Measurements from ENCODE around the gene MAP2K6.

- TF ChIP-seq CTCF (IDR thresholded peaks at IDR 0.05) (no peak), POLR2A (IDR thresholded peaks at IDR 0.05) (no peak)
Measured at GRCh38 chr17:69471406-69471805, 56.9 kb downstream of the MAP2K6 start.

All from heart left ventricle (tissue), 13 donors.